Thoracic aorta (tissue), 2 donors: ENCODE measurements around the gene TULP4. TPM values are rescaled to one million over a fixed set of nuclear protein-coding genes. Genes with fewer than 3 reads are reported as not detected.

Experiments used
- ATAC-seq: fragments of 150-250 bp; one replicate; pipeline ENCODE4 v1.8.0; 2017; ENCODE audit warnings: low read depth; ENCODE audit not compliant: insufficient number of reproducible peaks, low FRiP score
- DNase-seq: peaks from one replicate; pipeline ENCODE4 v3.0.0-alpha.2; 2020; ENCODE audit warnings: low spot score
- H3K27ac ChIP-seq, 2 donors: fragments of 200-600 bp; sonication (generic); 1 replicate in 1 of 2; 2 replicates in 1 of 2; pipeline ENCODE4 v1.5.1; 2016; ENCODE audit warnings: mild to moderate bottlenecking in 2 of 2, moderate library complexity in 2 of 2
- H3K27me3 ChIP-seq: fragments of 200-600 bp; sonication (generic); replicated peaks from 2 replicates; pipeline ENCODE4 v1.6.0; 2016; ENCODE audit warnings: mild to moderate bottlenecking; ENCODE audit not compliant: insufficient read depth
- H3K36me3 ChIP-seq: fragments of 200-600 bp; sonication (generic); one replicate; pipeline ENCODE4 v1.5.1; 2016
- H3K4me1 ChIP-seq, 2 donors: fragments of 200-600 bp; sonication (generic); 1 replicate in 1 of 2; 2 replicates in 1 of 2; pipeline versions ENCODE4 v1.5.1 to v1.6.0; 2016; ENCODE audit warnings: low read depth in 2 of 2, mild to moderate bottlenecking in 1 of 2; ENCODE audit not compliant: control insufficient read depth in 1 of 2
- H3K4me3 ChIP-seq: fragments of 200-600 bp; sonication (generic); 2 replicates; pipeline ENCODE4 v1.5.1; 2016; ENCODE audit warnings: mild to moderate bottlenecking
- H3K9me3 ChIP-seq: fragments of 200-600 bp; sonication (generic); 2 replicates; pipeline ENCODE4 v1.5.1; 2016
- total RNA-seq, 2 donors: library from RNA; depleted of rRNA; stranded (reverse); fragments of >200 nt; gene quantifications; one replicate each; pipeline versions ENCODE4 v1.1.0 to v1.2.3, GENCODE V29; 2016
- TF ChIP-seq, protein P1 (sequence below): fragments of 200-600 bp; sonication (generic); IDR thresholded peaks from one replicate; pipeline ENCODE4 v1.5.1; 2019; ENCODE audit warnings: antibody characterized with exemption

The TULP4 gene
- 100 to 1,000 TPM in 1 of 2 donors, 10 to 100 TPM in 1; 75.5 to 189 TPM for total RNA-seq

DNA sequence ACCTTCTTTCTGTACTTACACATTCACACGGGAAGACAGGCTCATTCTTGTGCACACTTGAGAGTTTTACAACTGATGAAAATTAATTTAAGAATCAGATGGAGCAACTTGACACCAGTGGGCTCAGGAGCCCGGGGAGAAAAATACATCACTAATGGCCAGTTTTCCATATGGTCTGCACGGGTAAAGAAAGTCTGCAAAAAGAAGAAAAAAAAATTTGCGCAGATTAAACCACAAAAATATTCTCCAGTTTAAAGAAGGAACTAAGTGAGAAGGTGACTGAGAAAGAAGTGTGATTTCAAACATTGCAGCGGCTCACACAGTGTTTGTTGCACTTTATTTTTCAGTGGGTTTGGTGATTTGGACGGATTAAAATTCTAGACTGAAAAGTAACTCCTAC is at the start of gene TULP4:
TULP4 (plus strand) TSS at position 301 of the 400 bp plus-strand sequence. CDS start 1,552 bp downstream, outside the sequence.
- TF ChIP-seq, protein P1, sequence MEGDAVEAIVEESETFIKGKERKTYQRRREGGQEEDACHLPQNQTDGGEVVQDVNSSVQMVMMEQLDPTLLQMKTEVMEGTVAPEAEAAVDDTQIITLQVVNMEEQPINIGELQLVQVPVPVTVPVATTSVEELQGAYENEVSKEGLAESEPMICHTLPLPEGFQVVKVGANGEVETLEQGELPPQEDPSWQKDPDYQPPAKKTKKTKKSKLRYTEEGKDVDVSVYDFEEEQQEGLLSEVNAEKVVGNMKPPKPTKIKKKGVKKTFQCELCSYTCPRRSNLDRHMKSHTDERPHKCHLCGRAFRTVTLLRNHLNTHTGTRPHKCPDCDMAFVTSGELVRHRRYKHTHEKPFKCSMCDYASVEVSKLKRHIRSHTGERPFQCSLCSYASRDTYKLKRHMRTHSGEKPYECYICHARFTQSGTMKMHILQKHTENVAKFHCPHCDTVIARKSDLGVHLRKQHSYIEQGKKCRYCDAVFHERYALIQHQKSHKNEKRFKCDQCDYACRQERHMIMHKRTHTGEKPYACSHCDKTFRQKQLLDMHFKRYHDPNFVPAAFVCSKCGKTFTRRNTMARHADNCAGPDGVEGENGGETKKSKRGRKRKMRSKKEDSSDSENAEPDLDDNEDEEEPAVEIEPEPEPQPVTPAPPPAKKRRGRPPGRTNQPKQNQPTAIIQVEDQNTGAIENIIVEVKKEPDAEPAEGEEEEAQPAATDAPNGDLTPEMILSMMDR, result no peak
- no peak for ATAC-seq
- DNase-seq, result no peak
- Histone ChIP-seq H3K4me3 (no peak within 1 kb of the TSS), H3K27me3 (no peaks in the 10 kb centered on the region), H3K9me3 (peaks cover 3% of the 10 kb centered on the region), H3K36me3 (peaks cover 14% of the 10 kb centered on the region), H3K4me1 (no peaks in the 10 kb centered on the region), H3K27ac (no peak within 1 kb of the TSS)

GRCh38 chr6:158262755-158263154 is 49.5 kb upstream of the TULP4 start:
- ATAC-seq (no peak), DNase-seq (no peak)
- Histone ChIP-seq H3K27ac (no peak overlapping the region), H3K36me3 (no peaks in the 10 kb centered on the region), H3K4me1 (no peaks in the 10 kb centered on the region), H3K27me3 (no peaks in the 10 kb centered on the region), H3K4me3 (no peak overlapping the region), H3K9me3 (no peaks in the 10 kb centered on the region)
- TF ChIP-seq, protein P1, result no peak

DNA sequence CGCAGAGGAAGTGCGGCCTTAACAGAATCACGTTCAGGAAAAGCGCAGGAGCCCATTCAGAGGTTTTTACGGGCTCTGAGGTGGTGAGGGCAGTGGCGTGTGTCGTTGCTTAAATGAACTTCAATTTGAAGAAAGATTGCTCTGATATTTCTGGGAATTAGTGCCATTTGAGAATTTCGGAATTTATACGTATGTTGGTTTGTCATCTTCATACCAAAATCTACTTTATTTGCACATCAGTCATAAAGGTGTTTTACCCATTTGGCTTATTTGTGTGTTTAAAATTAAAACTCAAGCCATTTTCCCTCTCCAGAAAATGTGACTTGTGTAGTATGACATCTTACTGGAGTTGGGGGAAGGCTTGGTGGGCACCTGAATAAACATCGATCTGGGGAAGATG is 48.1 kb upstream of the TULP4 start:
- Histone ChIP-seq H3K4me3 (no peak overlapping the region), H3K36me3 (no peaks in the 10 kb centered on the region), H3K27ac (no peak overlapping the region), H3K27me3 (no peaks in the 10 kb centered on the region), H3K9me3 (no peaks in the 10 kb centered on the region), H3K4me1 (peaks cover 0 to 5% of the 10 kb centered on the region in 2 donors)
- ATAC-seq (no peak), DNase-seq (no peak)
- TF ChIP-seq, protein P1, result no peak

DNA sequence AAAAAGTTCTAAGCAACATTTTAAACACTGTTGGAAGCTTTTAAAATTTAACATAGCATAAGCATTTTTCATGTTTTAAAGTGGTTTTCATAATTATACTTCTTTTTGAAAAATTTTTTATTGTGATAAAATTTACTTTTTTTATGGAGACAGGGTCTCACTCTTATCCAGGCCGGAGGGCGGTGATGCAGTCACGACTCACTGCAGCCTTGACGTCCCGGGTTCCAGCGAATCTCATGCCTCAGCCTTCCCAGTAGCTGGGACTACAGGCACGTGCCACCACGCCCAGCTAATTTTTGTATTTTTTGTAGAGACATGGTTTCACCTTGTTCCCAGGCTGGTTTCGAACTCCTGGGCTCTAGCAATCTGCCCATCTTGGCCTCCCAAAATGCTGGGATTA is 46.1 kb upstream of the TULP4 start:
- H3K27ac ChIP-seq, result no peak overlapping the region
- DNase-seq (no peak), ATAC-seq (no peak)
- no peak overlapping the region for H3K4me3 ChIP-seq
- TF ChIP-seq, protein P1, result no peak
- no peaks in the 10 kb centered on the region for H3K36me3 ChIP-seq
- no peaks in the 10 kb centered on the region for H3K27me3 ChIP-seq
- H3K4me1 ChIP-seq, result peaks cover 0 to 18% of the 10 kb centered on the region in 2 donors
- no peaks in the 10 kb centered on the region for H3K9me3 ChIP-seq

DNA sequence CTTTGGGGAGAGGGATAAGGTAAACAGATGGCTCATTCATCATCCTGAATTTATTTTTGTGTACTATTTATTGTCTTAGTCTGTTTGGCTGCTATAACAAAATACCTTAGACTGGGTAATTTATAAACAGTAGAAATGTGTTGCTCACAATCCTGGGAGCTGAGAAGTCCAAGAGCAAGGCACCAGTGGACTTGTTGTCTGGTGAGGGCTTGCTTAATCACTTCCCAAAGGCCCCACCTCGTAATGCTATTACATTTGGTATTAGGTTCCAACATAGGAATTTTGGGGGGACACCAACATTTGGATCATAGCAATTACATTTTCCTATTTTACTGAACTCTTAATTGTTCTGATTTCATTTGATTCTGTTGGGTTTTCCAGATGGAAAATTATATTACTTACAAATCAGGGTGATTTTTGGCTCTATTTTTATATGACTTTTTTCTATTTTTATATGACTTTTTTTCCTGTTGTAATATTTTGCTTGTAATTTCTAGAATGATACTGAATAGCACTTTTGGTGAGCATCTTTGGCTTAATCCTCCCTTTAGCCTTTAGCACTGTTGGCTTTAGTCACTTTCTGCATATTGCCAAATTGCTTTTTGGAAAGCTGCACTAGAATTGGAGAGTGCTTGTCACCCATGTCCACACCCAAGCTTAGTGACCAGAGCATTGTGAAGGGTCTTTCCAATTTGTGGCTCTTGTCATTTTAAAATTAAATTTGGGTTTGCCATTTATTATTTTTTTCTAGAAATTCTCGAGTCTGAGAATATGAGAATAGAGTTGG is 43.7 kb upstream of the TULP4 start:
- no peak for ATAC-seq
- TF ChIP-seq, protein P1, result no peak

More for the DNA sequence above, 43.7 kb upstream of the TULP4 start:
- no peaks in the 10 kb centered on the region for H3K27me3 ChIP-seq
- H3K4me3 ChIP-seq, result no peak overlapping the region
- H3K27ac ChIP-seq, result no peak overlapping the region
- no peaks in the 10 kb centered on the region for H3K36me3 ChIP-seq
- H3K9me3 ChIP-seq, result no peaks in the 10 kb centered on the region
- peaks cover 0 to 18% of the 10 kb centered on the region in 2 donors for H3K4me1 ChIP-seq
- no peak for DNase-seq
